Measurements from ENCODE around the gene ACSM2B. TPM values are rescaled to one million over a fixed set of nuclear protein-coding genes. Genes with fewer than 3 reads are reported as not detected.

ACSM2B gene
- total and polyA plus RNA-seq, 2 donors (not counting 3 experiments of a cell fraction or from before 2014, with no cell fraction given): 0.07 TPM; not detected in 1

DNA sequence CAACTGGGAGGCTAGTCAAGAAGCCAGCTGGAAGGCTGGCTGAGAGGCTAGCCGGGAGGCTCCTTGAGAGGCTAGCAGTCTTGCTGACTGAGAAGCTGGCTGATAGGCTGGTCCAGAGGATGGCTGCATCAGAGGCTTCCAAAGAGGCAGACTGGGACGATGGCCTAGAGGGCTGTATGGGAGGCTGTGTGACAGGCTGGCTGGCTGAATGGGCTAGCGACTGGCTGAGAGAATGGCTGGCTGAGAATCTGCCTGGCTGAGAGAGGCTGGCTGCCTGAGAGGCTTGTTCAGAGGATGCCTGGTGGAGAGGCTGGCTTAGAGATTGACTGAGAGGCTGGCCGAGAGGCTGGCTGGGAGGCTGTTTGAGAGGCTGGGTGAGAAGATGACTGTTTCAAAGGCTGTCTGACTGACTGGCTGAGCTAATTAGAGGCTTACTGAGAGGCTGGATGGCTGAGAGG lies 34.8 kb upstream of the ACSM2B start:
- intact Hi-C loops (cut with micrococcal nuclease): no loop called here
- Histone ChIP-seq H3K4me1 (ENCODE audit: control insufficient read depth, extremely low read depth, insufficient read depth, low read length) (no peaks in the 10 kb centered on the region), H3K27ac (ENCODE audit: insufficient read depth, low read depth, low read length) (no peak overlapping the region), H2AFZ (ENCODE audit: low read depth, low read length) (no peak overlapping the region), H3K36me3 (ENCODE audit: control insufficient read depth in 2 of 2, extremely low read depth in 1 of 2, insufficient read depth in 2 of 2, low read length in 2 of 2) (no peaks in the 10 kb centered on the region), H3K9me1 (replicated peaks; ENCODE audit: control insufficient read depth, extremely low read depth, insufficient read depth, low read length) (no peaks in the 10 kb centered on the region), H3K9ac (replicated peaks; ENCODE audit: extremely low read depth, insufficient read depth, low read length) (no peak overlapping the region), H3K4me3 (replicated peaks in 1 of 3; ENCODE audit: insufficient read depth in 1 of 3, low read depth in 1 of 3, low read length in 3 of 3) (no peak overlapping the region), H4K20me1 (replicated peaks; ENCODE audit: control insufficient read depth, extremely low read depth, insufficient read depth, low read length) (no peaks in the 10 kb centered on the region), H3K79me2 (ENCODE audit: control insufficient read depth, insufficient read depth, low read length) (no peaks in the 10 kb centered on the region), H3K9me3 (replicated peaks; ENCODE audit: control insufficient read depth, insufficient read depth, low read length) (no peaks in the 10 kb centered on the region), H3K27me3 (ENCODE audit: control insufficient read depth in 2 of 2, insufficient read depth in 2 of 2, low read length in 2 of 2) (no peaks in the 10 kb centered on the region), H3K4me2 (ENCODE audit: insufficient read depth, low read length) (no peak overlapping the region)
- POLR2A ChIA-PET: no interaction called here
- DNase-seq (ENCODE audit: low read depth, low spot score) (no peak), FAIRE-seq (no peak)
- CTCF ChIA-PET: no interaction called here
- BruUV-seq (replicated peaks): no TSS peak
- TF ChIP-seq CTCF (IDR thresholded peaks at IDR 0.05; ENCODE audit: extremely low read depth in 1 of 2, insufficient read depth in 1 of 2, low read depth in 1 of 2, low read length in 2 of 2) (no peak), GATA2 (IDR thresholded peaks at IDR 0.05; ENCODE audit: insufficient read depth, insufficient read length, low read depth, low read length) (no peak), JUN (IDR thresholded peaks at IDR 0.05; ENCODE audit: borderline replicate concordance, insufficient read depth, insufficient read length, low read depth) (no peak), FOS (IDR thresholded peaks at IDR 0.05; ENCODE audit: borderline replicate concordance, insufficient read depth, low read length) (no peak), EZH2 (IDR thresholded peaks at IDR 0.05; ENCODE audit: borderline replicate concordance, low read depth, low read length, severe bottlenecking) (no peak), MYC (IDR thresholded peaks at IDR 0.05; ENCODE audit: low read depth, low read length) (no peak), POLR2A (IDR thresholded peaks at IDR 0.05; ENCODE audit: low read depth, low read length) (no peak), POLR2AphosphoS5 (IDR thresholded peaks at IDR 0.05; ENCODE audit: insufficient read depth, low read depth, low read length) (no peak)
- TF ChIP-seq, protein P1, sequence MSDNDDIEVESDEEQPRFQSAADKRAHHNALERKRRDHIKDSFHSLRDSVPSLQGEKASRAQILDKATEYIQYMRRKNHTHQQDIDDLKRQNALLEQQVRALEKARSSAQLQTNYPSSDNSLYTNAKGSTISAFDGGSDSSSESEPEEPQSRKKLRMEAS (IDR thresholded peaks at IDR 0.05; ENCODE audit: insufficient read depth, insufficient read length): no peak
- dilution Hi-C loops (cut with MboI; ENCODE audit: extremely low pct_ligation_motif_present, low sequenced_read_pairs): no loop called here
